Measurements from ENCODE around the gene TAC4.

The TAC4 gene

DNA sequence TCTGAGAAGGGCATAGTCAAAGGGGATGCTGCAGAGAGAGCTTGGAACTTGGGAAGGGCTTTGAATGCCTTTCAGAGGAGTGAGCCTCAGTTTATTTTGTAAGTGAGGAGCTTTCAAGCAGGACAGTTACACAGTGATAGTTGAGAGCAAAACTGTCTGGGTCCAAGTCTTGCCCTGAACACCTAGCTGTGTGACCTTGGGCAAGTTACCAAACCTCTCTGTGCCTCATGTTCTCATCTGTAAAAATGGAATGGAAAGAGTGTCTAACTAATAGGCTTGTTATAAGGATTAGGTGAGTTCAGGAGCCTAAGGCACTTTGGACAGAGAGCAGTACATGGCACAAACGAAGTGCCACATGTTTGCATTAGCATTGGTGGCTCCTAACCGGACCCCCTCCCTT, 27.0 kb upstream of the TAC4 start:
- Histone ChIP-seq H3K36me3 (ENCODE audit: control insufficient read depth, low read length) (no peaks in the 10 kb centered on the region), H3K79me2 (ENCODE audit: control insufficient read depth, low read length) (no peaks in the 10 kb centered on the region), H3K4me1 (ENCODE audit: control insufficient read depth, low read length) (no peaks in the 10 kb centered on the region), H3K9me2 (replicated peaks; ENCODE audit: control insufficient read depth, low read length) (no peaks in the 10 kb centered on the region), H3K27me3 (ENCODE audit: control insufficient read depth, low read length) (peaks cover 15% of the 10 kb centered on the region), H3K4me3 (ENCODE audit: low read length) (no peak overlapping the region), H3K4me2 (ENCODE audit: low read length) (no peak overlapping the region), H3K9me3 (ENCODE audit: control insufficient read depth, insufficient read depth, low read length) (no peaks in the 10 kb centered on the region), H3F3A (ENCODE audit: control insufficient read depth, insufficient read depth) (no peaks in the 10 kb centered on the region), H4K20me1 (ENCODE audit: control insufficient read depth, insufficient read depth, low read depth, low read length) (no peaks in the 10 kb centered on the region), H3K27ac (ENCODE audit: low read depth, low read length) (no peak overlapping the region)
- TF ChIP-seq, protein P1, sequence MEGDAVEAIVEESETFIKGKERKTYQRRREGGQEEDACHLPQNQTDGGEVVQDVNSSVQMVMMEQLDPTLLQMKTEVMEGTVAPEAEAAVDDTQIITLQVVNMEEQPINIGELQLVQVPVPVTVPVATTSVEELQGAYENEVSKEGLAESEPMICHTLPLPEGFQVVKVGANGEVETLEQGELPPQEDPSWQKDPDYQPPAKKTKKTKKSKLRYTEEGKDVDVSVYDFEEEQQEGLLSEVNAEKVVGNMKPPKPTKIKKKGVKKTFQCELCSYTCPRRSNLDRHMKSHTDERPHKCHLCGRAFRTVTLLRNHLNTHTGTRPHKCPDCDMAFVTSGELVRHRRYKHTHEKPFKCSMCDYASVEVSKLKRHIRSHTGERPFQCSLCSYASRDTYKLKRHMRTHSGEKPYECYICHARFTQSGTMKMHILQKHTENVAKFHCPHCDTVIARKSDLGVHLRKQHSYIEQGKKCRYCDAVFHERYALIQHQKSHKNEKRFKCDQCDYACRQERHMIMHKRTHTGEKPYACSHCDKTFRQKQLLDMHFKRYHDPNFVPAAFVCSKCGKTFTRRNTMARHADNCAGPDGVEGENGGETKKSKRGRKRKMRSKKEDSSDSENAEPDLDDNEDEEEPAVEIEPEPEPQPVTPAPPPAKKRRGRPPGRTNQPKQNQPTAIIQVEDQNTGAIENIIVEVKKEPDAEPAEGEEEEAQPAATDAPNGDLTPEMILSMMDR (IDR thresholded peaks at IDR 0.05; ENCODE audit: low read depth, low read length, poor library complexity, severe bottlenecking), result no peak
- TF ChIP-seq EZH2phosphoT487 (IDR thresholded peaks at IDR 0.05; ENCODE audit: borderline replicate concordance, low read length), result no peak

DNA sequence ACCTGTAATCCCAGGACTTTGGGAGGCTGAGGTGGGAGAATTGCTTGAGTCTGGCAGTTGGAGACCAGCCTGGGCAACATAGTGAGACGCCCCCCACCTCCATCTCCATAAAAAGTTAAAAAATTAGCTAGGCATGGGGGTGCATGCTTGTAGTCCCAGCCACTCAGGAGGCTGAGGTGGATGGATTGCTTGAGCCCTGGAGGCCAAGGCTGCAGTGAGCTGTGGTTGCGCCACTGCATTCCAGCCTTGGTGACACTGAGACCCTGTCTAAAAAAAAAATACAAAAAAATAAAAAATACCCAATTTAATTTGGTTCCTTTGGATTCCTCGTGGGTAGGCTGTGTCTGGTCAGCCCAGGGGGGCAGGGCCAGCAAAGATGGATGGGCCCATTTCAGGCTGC, 26.1 kb upstream of the TAC4 start:
- Histone ChIP-seq H3K4me2 (ENCODE audit: low read length) (no peak overlapping the region), H3K4me3 (ENCODE audit: low read length) (no peak overlapping the region), H3K36me3 (ENCODE audit: control insufficient read depth, low read length) (no peaks in the 10 kb centered on the region), H3K9me3 (ENCODE audit: control insufficient read depth, insufficient read depth, low read length) (no peaks in the 10 kb centered on the region), H3K9me2 (replicated peaks; ENCODE audit: control insufficient read depth, low read length) (no peaks in the 10 kb centered on the region), H3K4me1 (ENCODE audit: control insufficient read depth, low read length) (no peaks in the 10 kb centered on the region), H3K27ac (ENCODE audit: low read depth, low read length) (no peak overlapping the region), H4K20me1 (ENCODE audit: control insufficient read depth, insufficient read depth, low read depth, low read length) (no peaks in the 10 kb centered on the region), H3K27me3 (ENCODE audit: control insufficient read depth, low read length) (peaks cover 15% of the 10 kb centered on the region), H3K79me2 (ENCODE audit: control insufficient read depth, low read length) (no peaks in the 10 kb centered on the region), H3F3A (ENCODE audit: control insufficient read depth, insufficient read depth) (no peaks in the 10 kb centered on the region)
- TF ChIP-seq EZH2phosphoT487 (IDR thresholded peaks at IDR 0.05; ENCODE audit: borderline replicate concordance, low read length), result no peak
- TF ChIP-seq, protein P1 (IDR thresholded peaks at IDR 0.05; ENCODE audit: low read depth, low read length, poor library complexity, severe bottlenecking), result no peak

DNA sequence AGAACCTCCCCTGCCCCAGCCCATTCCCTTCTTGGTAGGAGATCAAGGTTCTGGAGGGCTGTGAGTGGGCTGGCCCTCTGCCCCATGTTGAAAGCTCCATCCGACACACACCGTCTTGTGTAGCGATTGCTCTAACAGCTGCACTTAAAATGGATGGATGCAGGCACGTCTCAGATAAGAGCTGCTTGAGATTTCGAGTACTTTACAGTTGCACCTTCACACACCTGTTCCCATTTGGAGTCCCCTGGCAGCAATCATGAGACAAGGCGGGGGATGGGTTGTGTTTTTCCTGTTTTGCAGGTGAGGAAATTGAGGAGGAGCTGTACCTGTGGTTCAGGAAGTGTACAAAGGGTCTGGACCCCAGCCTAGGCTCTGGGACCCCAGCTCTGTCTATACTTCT, 25.6 kb upstream of the TAC4 start:
- Histone ChIP-seq H4K20me1 (ENCODE audit: control insufficient read depth, insufficient read depth, low read depth, low read length) (no peaks in the 10 kb centered on the region), H3K79me2 (ENCODE audit: control insufficient read depth, low read length) (no peaks in the 10 kb centered on the region), H3K27me3 (ENCODE audit: control insufficient read depth, low read length) (peaks cover 15% of the 10 kb centered on the region), H3K4me3 (ENCODE audit: low read length) (no peak overlapping the region), H3K4me2 (ENCODE audit: low read length) (no peak overlapping the region), H3F3A (ENCODE audit: control insufficient read depth, insufficient read depth) (no peaks in the 10 kb centered on the region), H3K9me2 (replicated peaks; ENCODE audit: control insufficient read depth, low read length) (no peaks in the 10 kb centered on the region), H3K4me1 (ENCODE audit: control insufficient read depth, low read length) (no peaks in the 10 kb centered on the region), H3K27ac (ENCODE audit: low read depth, low read length) (no peak overlapping the region), H3K36me3 (ENCODE audit: control insufficient read depth, low read length) (no peaks in the 10 kb centered on the region), H3K9me3 (ENCODE audit: control insufficient read depth, insufficient read depth, low read length) (no peaks in the 10 kb centered on the region)
- TF ChIP-seq, protein P1 (IDR thresholded peaks at IDR 0.05; ENCODE audit: low read depth, low read length, poor library complexity, severe bottlenecking), result no peak
- no peak for TF ChIP-seq EZH2phosphoT487 (IDR thresholded peaks at IDR 0.05; ENCODE audit: borderline replicate concordance, low read length)
